Right atrium auricular region (tissue), 2 donors: ENCODE results near the gene OTOG. TPM values are rescaled to one million over a fixed set of nuclear protein-coding genes. Genes with fewer than 3 reads are reported as not detected.

ENCODE experiments used
- DNase-seq: peaks from one replicate; pipeline ENCODE4 v3.0.0-alpha.2; 2019; ENCODE audit warnings: low spot score
- H3K27ac ChIP-seq, 2 donors: fragments of 200-600 bp; sonication (generic); 1 replicate in 1 of 2; 2 replicates in 1 of 2; pipeline ENCODE4 v1.5.1; 2016 to 2019
- H3K27me3 ChIP-seq, 2 donors: fragments of 200-600 bp; sonication (generic); one replicate each; pipeline versions ENCODE4 v1.5.1 to v1.6.0; 2017 to 2019
- H3K36me3 ChIP-seq: fragments of 200-600 bp; sonication (generic); one replicate; pipeline ENCODE4 v1.5.1; 2016
- H3K4me1 ChIP-seq, 2 donors: fragments of 200-600 bp; sonication (generic); one replicate each; pipeline versions ENCODE4 v1.5.1 to v1.6.0; 2017 to 2019
- H3K4me3 ChIP-seq, 2 donors: fragments of 200-600 bp; sonication (generic); 1 replicate in 1 of 2; 2 replicates in 1 of 2; pipeline ENCODE4 v1.5.1; 2017 to 2019; ENCODE audit warnings: mild to moderate bottlenecking in 1 of 2, moderate library complexity in 1 of 2
- H3K9me3 ChIP-seq, 2 donors: fragments of 200-600 bp; sonication (generic); one replicate each; pipeline ENCODE4 v1.5.1; 2019
- total RNA-seq, 2 donors: library from RNA; depleted of rRNA; stranded (reverse); fragments of >200 nt; gene quantifications; one replicate each; pipeline ENCODE4 v1.1.0, GENCODE V29; 2016
- TF ChIP-seq, protein P1 (sequence below), 2 donors: fragments of 200-600 bp; sonication (generic); IDR thresholded peaks; one replicate each; pipeline ENCODE4 v1.5.1; 2019; ENCODE audit warnings: antibody characterized with exemption in 2 of 2

The OTOG gene
- total RNA-seq, 2 donors from 2014 or later: not detected

DNA sequence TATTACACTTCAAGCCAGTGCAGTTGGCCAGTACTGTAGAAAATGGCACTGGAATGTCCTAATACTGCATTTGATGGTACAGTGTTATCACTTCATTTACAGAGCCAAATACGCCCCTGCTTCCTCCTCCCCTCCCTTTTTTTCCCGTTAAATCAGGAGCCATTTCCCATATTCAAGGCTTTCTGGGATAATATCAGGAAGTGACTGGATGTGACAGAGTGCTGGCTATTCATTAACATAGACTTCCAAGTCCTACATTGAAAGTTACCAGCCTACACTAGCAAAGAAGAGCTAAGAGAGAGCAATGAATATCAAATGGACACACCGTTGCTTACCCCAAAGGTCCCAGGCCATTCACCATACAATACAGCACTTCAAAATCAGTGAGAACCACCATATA lies 38.3 kb upstream of the OTOG start:
- Histone ChIP-seq H3K36me3 (no peaks in the 10 kb centered on the region), H3K27me3 (no peaks in the 10 kb centered on the region), H3K4me1 (peaks cover 0 to 18% of the 10 kb centered on the region in 2 donors), H3K27ac (no peak overlapping the region), H3K4me3 (no peak overlapping the region), H3K9me3 (no peaks in the 10 kb centered on the region)
- no peak for DNase-seq
- TF ChIP-seq, protein P1, sequence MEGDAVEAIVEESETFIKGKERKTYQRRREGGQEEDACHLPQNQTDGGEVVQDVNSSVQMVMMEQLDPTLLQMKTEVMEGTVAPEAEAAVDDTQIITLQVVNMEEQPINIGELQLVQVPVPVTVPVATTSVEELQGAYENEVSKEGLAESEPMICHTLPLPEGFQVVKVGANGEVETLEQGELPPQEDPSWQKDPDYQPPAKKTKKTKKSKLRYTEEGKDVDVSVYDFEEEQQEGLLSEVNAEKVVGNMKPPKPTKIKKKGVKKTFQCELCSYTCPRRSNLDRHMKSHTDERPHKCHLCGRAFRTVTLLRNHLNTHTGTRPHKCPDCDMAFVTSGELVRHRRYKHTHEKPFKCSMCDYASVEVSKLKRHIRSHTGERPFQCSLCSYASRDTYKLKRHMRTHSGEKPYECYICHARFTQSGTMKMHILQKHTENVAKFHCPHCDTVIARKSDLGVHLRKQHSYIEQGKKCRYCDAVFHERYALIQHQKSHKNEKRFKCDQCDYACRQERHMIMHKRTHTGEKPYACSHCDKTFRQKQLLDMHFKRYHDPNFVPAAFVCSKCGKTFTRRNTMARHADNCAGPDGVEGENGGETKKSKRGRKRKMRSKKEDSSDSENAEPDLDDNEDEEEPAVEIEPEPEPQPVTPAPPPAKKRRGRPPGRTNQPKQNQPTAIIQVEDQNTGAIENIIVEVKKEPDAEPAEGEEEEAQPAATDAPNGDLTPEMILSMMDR (IDR thresholded peaks at IDR 0.05): no peak

DNA sequence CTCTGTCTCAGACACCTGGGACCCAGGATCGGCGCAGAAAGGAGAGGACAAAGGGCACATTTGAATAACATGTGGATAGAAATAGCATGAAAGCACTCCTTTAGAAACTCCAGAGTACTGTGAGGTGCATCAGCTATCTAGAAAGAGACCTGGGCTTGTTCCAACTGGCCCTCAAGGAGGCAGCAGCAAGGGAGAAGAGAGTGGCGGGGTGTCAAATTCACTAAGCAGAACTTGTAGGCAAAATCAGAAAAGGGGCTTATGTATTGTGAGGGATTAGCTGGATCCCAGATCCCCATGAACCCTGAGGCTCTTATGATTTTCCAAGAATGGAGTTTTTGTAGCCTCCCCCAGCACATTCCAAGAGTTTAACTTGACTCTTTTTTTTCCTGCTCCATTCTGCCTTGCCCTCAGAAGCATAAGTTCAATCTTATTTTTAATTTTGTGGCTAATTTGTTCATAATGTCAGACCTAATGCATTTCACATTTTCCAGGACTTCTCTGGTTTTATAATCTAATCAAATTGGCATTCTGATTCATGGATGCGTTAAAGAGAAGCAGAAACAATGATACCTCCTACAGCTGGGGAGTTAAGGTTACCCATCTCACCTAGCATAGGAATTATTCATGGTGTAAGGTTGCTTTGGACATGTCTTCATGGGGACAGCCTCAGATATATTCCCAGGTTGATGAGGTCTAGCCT lies 36.4 kb upstream of the OTOG start:
- DNase-seq: no peak
- H3K27me3 ChIP-seq: no peaks in the 10 kb centered on the region
- H3K27ac ChIP-seq: no peak overlapping the region
- no peaks in the 10 kb centered on the region for H3K9me3 ChIP-seq
- TF ChIP-seq, protein P1 (IDR thresholded peaks at IDR 0.05): no peak
- no peaks in the 10 kb centered on the region for H3K36me3 ChIP-seq
- H3K4me1 ChIP-seq: peaks cover 0 to 18% of the 10 kb centered on the region in 2 donors
- no peak overlapping the region for H3K4me3 ChIP-seq

DNA sequence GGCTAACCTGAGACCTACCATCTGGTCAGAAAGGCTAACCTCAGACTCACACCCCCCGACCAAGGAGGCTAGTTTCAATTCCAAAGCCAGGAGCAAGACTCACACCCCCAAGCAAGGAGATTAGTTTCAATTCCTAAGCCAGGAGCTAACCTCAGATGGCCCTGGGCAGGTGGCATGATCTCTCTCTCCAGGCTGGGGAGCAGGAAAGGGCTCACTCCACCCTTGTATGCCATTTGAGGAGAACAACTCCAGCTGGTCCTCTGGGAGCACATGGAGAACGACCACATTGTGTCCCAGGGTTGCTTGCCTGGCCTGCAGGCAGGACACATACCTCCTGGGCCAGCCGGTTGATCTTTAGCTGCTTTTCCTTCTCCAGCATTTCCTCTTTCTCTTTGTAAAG lies 35.5 kb upstream of the OTOG start:
- H3K9me3 ChIP-seq: no peaks in the 10 kb centered on the region
- H3K4me3 ChIP-seq: no peak overlapping the region
- peaks cover 0 to 18% of the 10 kb centered on the region in 2 donors for H3K4me1 ChIP-seq
- no peak for DNase-seq
- no peaks in the 10 kb centered on the region for H3K27me3 ChIP-seq
- no peak overlapping the region for H3K27ac ChIP-seq
- TF ChIP-seq, protein P1 (IDR thresholded peaks at IDR 0.05): no peak
- no peaks in the 10 kb centered on the region for H3K36me3 ChIP-seq

DNA sequence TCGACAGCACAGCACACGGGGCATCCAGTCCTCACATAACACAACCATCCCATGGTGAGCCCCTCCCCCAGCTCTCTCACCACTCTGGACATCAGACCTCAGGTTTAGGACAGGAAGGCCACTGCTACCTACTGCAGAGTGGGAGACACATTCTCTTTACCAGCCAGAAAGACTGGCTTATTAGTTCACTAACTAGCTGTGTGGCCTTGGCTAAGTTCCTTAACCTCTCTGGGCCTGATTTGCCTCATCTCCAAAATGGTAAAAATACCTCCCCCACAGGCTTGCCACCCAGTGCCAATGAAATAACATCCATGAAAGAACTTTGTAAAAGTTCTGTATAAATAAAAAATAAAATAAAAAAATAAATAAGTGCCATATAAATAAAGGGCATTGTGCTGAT lies 35.0 kb upstream of the OTOG start:
- Histone ChIP-seq H3K4me3 (no peak overlapping the region), H3K4me1 (peaks cover 0 to 18% of the 10 kb centered on the region in 2 donors), H3K9me3 (no peaks in the 10 kb centered on the region), H3K27ac (no peak overlapping the region), H3K36me3 (no peaks in the 10 kb centered on the region), H3K27me3 (no peaks in the 10 kb centered on the region)
- TF ChIP-seq, protein P1 (IDR thresholded peaks at IDR 0.05): no peak
- DNase-seq: no peak

DNA sequence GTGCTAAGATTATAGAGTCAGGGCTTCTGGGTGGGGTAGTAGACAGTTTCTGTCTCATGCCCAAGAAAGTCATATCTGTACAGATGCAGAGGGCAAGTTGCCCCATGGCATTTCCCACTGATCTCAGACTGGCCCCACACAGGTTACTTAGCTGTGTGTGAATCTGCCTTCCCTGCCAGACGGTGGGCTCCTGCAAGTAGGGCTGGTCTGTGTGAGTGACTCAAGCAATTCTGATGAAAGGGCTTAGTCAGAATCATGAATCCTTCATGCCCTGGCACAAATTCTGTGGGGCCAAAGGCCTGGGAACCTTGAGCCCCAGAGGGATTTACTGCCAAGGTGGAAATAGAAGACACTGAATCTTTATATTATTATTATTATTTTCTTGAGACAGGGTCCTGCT lies 33.2 kb upstream of the OTOG start:
- Histone ChIP-seq H3K9me3 (no peaks in the 10 kb centered on the region), H3K4me1 (peaks cover 0 to 5% of the 10 kb centered on the region in 2 donors)

More for the DNA sequence above, 33.2 kb upstream of the OTOG start:
- Histone ChIP-seq H3K27ac (no peak overlapping the region), H3K27me3 (no peaks in the 10 kb centered on the region), H3K36me3 (no peaks in the 10 kb centered on the region), H3K4me3 (no peak overlapping the region)
- TF ChIP-seq, protein P1 (IDR thresholded peaks at IDR 0.05): no peak
- DNase-seq: no peak
